CD8-positive, alpha-beta memory T cell (primary cell): Measurements from ENCODE around the gene KIAA0040. TPM values are rescaled to one million over a fixed set of nuclear protein-coding genes. Genes with fewer than 3 reads are reported as not detected.

Experiments
- CTCF ChIA-PET: fragments of 350-600 bp; sonication (Branson Sonifier 250); formaldehyde crosslinking; loops from one replicate; lab custom pipeline; 2021; ENCODE audit warnings: antibody characterized with exemption; lab: Charles Lee
- POLR2A ChIA-PET: fragments of 350-600 bp; sonication (Branson Sonifier 250); formaldehyde crosslinking; loops from one replicate; lab custom pipeline; 2021; ENCODE audit warnings: antibody characterized with exemption; lab: Charles Lee
- DNase-seq, 5 donors: peaks; one replicate each; pipeline versions ENCODE4 v3.0.0 to v3.0.0-alpha.2; 2020 to 2022; ENCODE audit warnings: mixed read lengths in 1 of 5
- H3K27ac ChIP-seq: one replicate; pipeline ENCODE4 v1.7.0; 2013; ENCODE audit warnings: low read depth, mild to moderate bottlenecking, low read length, moderate library complexity
- H3K27me3 ChIP-seq: 2 replicates; pipeline ENCODE4 v1.7.0; 2013; ENCODE audit warnings: low read length, mild to moderate bottlenecking; ENCODE audit not compliant: insufficient read depth, poor library complexity, severe bottlenecking
- H3K36me3 ChIP-seq: 2 replicates; pipeline ENCODE4 v1.7.0; 2013; ENCODE audit warnings: mild to moderate bottlenecking, low read length, moderate library complexity; ENCODE audit not compliant: insufficient read depth
- H3K4me1 ChIP-seq: 2 replicates; pipeline ENCODE4 v1.7.0; 2013; ENCODE audit warnings: mild to moderate bottlenecking, low read length, moderate library complexity; ENCODE audit not compliant: insufficient read depth
- H3K4me3 ChIP-seq: 2 replicates; pipeline ENCODE4 v1.7.0; 2013; ENCODE audit warnings: mild to moderate bottlenecking, low read length
- H3K9me3 ChIP-seq: 2 replicates; pipeline ENCODE4 v1.7.0; 2013; ENCODE audit warnings: mild to moderate bottlenecking, low read length
- H3K27ac Mint-ChIP-seq, 8 donors: one replicate each; pipeline ENCODE4 v1.8.0; 2020 to 2021; ENCODE audit warnings: mixed read lengths in 8 of 8, mild to moderate bottlenecking in 6 of 8, inconsistent platforms in 3 of 8, moderate library complexity in 3 of 8
- H3K27me3 Mint-ChIP-seq, 2 donors: one replicate each; pipeline ENCODE4 v1.8.0; 2020 to 2021; ENCODE audit warnings: mixed read lengths in 2 of 2, mild to moderate bottlenecking in 1 of 2, moderate library complexity in 1 of 2
- H3K36me3 Mint-ChIP-seq, 3 donors: one replicate each; pipeline ENCODE4 v1.8.0; 2020 to 2021; ENCODE audit warnings: mixed read lengths in 3 of 3, inconsistent platforms in 1 of 3, mild to moderate bottlenecking in 1 of 3
- H3K4me1 Mint-ChIP-seq, 3 donors: one replicate each; pipeline ENCODE4 v1.8.0; 2020 to 2021; ENCODE audit warnings: mixed read lengths in 3 of 3, inconsistent platforms in 1 of 3, mild to moderate bottlenecking in 1 of 3
- H3K4me3 Mint-ChIP-seq, 7 donors: one replicate each; pipeline ENCODE4 v1.8.0; 2020 to 2021; ENCODE audit warnings: mixed read lengths in 7 of 7, mild to moderate bottlenecking in 6 of 7, moderate library complexity in 4 of 7, inconsistent platforms in 2 of 7
- H3K9me3 Mint-ChIP-seq, 5 donors: one replicate each; pipeline ENCODE4 v1.8.0; 2020 to 2022; ENCODE audit warnings: mixed read lengths in 5 of 5, mild to moderate bottlenecking in 3 of 5, moderate library complexity in 2 of 5, inconsistent platforms in 1 of 5
- polyA plus RNA-seq: library from polyadenylated mRNA; unstranded; fragments of 300-500 nt; fragmentation: Illumina TruSeq; gene quantifications from one replicate; pipeline ENCODE4 v1.2.3, GENCODE V29; 2021
- total RNA-seq, 2 experiments: library from RNA; stranded (reverse); gene quantifications; one replicate each; pipeline ENCODE4 v1.2.3, GENCODE V29; 2021

KIAA0040 gene
- total and polyA plus RNA-seq, 3 experiments from 2014 or later, result 30.4 to 39.3 (median 31.8) TPM

GRCh38 chr1:175220853-175221556, 28.4 kb upstream of the KIAA0040 start:
- Mint-ChIP-seq H3K27me3 (peaks cover 0 to 2% of the 10 kb centered on the region in 2 donors), H3K9me3 (no peaks in the 10 kb centered on the region), H3K4me3 (no peak overlapping the region), H3K4me1 (peaks cover 5 to 12% (median 6%) of the 10 kb centered on the region in 3 donors), H3K36me3 (no peaks in the 10 kb centered on the region), H3K27ac (no peak overlapping the region)
- Histone ChIP-seq H3K27ac (no peak overlapping the region), H3K27me3 (no peaks in the 10 kb centered on the region), H3K9me3 (no peaks in the 10 kb centered on the region), H3K36me3 (no peaks in the 10 kb centered on the region), H3K4me1 (no peaks in the 10 kb centered on the region), H3K4me3 (no peak overlapping the region)
- CTCF ChIA-PET, result no interaction called here
- DNase-seq, result no peak
- POLR2A ChIA-PET, result no interaction called here

GRCh38 chr1:175219774-175220173, 27.2 kb upstream of the KIAA0040 start:
- Mint-ChIP-seq H3K9me3 (no peaks in the 10 kb centered on the region), H3K27ac (peak overlapping the region in 1 of 8 donors; percentile 15), H3K4me3 (no peak overlapping the region), H3K4me1 (peaks cover 5 to 12% (median 6%) of the 10 kb centered on the region in 3 donors), H3K36me3 (no peaks in the 10 kb centered on the region), H3K27me3 (no peaks in the 10 kb centered on the region)
- H3K4me1 ChIP-seq, result no peaks in the 10 kb centered on the region
- H3K9me3 ChIP-seq, result no peaks in the 10 kb centered on the region
- H3K36me3 ChIP-seq, result no peaks in the 10 kb centered on the region
- H3K4me3 ChIP-seq, result no peak overlapping the region
- H3K27ac ChIP-seq, result no peak overlapping the region
- ChIA-PET CTCF (no interaction called here), POLR2A (no interaction called here)
- H3K27me3 ChIP-seq, result no peaks in the 10 kb centered on the region
- DNase-seq, result no peak

- no peak overlapping the region for H3K4me3 ChIP-seq
- ChIA-PET POLR2A (no interaction called here), CTCF (no interaction called here)
- Mint-ChIP-seq H3K27ac (no peak overlapping the region), H3K27me3 (no peaks in the 10 kb centered on the region), H3K4me3 (no peak overlapping the region), H3K4me1 (peaks cover 6 to 12% (median 7%) of the 10 kb centered on the region in 3 donors), H3K36me3 (no peaks in the 10 kb centered on the region), H3K9me3 (no peaks in the 10 kb centered on the region)
- H3K36me3 ChIP-seq, result no peaks in the 10 kb centered on the region
- no peaks in the 10 kb centered on the region for H3K27me3 ChIP-seq
- H3K4me1 ChIP-seq, result no peaks in the 10 kb centered on the region
- no peaks in the 10 kb centered on the region for H3K9me3 ChIP-seq
- no peak overlapping the region for H3K27ac ChIP-seq
- DNase-seq, result no peak
These were observed 26.3 kb upstream of the KIAA0040 start for GRCh38 chr1:175218786-175219434.

- no peak for DNase-seq
- Histone ChIP-seq H3K27ac (no peak overlapping the region), H3K36me3 (no peaks in the 10 kb centered on the region), H3K4me3 (no peak overlapping the region), H3K9me3 (no peaks in the 10 kb centered on the region), H3K4me1 (peaks cover 2% of the 10 kb centered on the region), H3K27me3 (no peaks in the 10 kb centered on the region)
- Mint-ChIP-seq H3K27me3 (no peaks in the 10 kb centered on the region), H3K9me3 (no peaks in the 10 kb centered on the region), H3K27ac (peak overlapping the region in 1 of 8 donors; percentile 63), H3K36me3 (no peaks in the 10 kb centered on the region), H3K4me1 (peaks cover 10 to 20% (median 17%) of the 10 kb centered on the region in 3 donors), H3K4me3 (no peak overlapping the region)
- POLR2A ChIA-PET, result no interaction called here
- CTCF ChIA-PET, result interaction anchor here (0.8 kb wide), 1 partner anchor 48 kb away, joined by 3 read pairs; no protein-coding TSS in a partner anchor
These were observed 25.4 kb upstream of the KIAA0040 start for GRCh38 chr1:175217721-175218531.

GRCh38 chr1:175216444-175216843, 23.9 kb upstream of the KIAA0040 start:
- peaks cover 17% of the 10 kb centered on the region for H3K4me1 ChIP-seq
- H3K27me3 Mint-ChIP-seq, result no peaks in the 10 kb centered on the region
- no peaks in the 10 kb centered on the region for H3K36me3 Mint-ChIP-seq
- POLR2A ChIA-PET, result no interaction called here
- no peaks in the 10 kb centered on the region for H3K36me3 ChIP-seq
- DNase-seq, result no peak
- H3K27ac Mint-ChIP-seq, result no peak overlapping the region
- H3K9me3 ChIP-seq, result no peaks in the 10 kb centered on the region
- H3K27ac ChIP-seq, result no peak overlapping the region
- no peaks in the 10 kb centered on the region for H3K27me3 ChIP-seq
- no peaks in the 10 kb centered on the region for H3K9me3 Mint-ChIP-seq
- CTCF ChIA-PET, result interaction anchor here (0.9 to 2.4 kb wide), 5 partner anchors 11 to 122 kb away, joined by 3 to 6 read pairs (median 5); no protein-coding TSS in a partner anchor
- H3K4me1 Mint-ChIP-seq, result peaks cover 24 to 35% (median 32%) of the 10 kb centered on the region in 3 donors
- H3K4me3 ChIP-seq, result no peak overlapping the region
- H3K4me3 Mint-ChIP-seq, result no peak overlapping the region

- Mint-ChIP-seq H3K9me3 (no peaks in the 10 kb centered on the region), H3K27ac (peak overlapping the region; percentile 12 to 95 (median 79)), H3K27me3 (no peaks in the 10 kb centered on the region), H3K36me3 (no peaks in the 10 kb centered on the region), H3K4me3 (peak overlapping the region in 3 of 7 donors; percentile 23 to 32 (median 25)), H3K4me1 (peaks cover 62 to 74% (median 68%) of the 10 kb centered on the region in 3 donors)
- CTCF ChIA-PET, result interaction anchor here (1.2 to 1.5 kb wide), 3 partner anchors 20 to 60 kb away, joined by 3 to 5 read pairs (median 3); no protein-coding TSS in a partner anchor
- H3K27me3 ChIP-seq, result no peaks in the 10 kb centered on the region
- H3K27ac ChIP-seq, result no peak overlapping the region
- H3K4me1 ChIP-seq, result peaks cover 61% of the 10 kb centered on the region
- H3K4me3 ChIP-seq, result no peak overlapping the region
- no peak for DNase-seq
- H3K36me3 ChIP-seq, result no peaks in the 10 kb centered on the region
- POLR2A ChIA-PET, result no interaction called here
- H3K9me3 ChIP-seq, result no peaks in the 10 kb centered on the region
These were observed 19.1 kb upstream of the KIAA0040 start for GRCh38 chr1:175211656-175212055.

- Histone ChIP-seq H3K4me3 (no peak overlapping the region), H3K36me3 (no peaks in the 10 kb centered on the region), H3K27ac (no peak overlapping the region), H3K4me1 (peaks cover 61% of the 10 kb centered on the region), H3K9me3 (no peaks in the 10 kb centered on the region), H3K27me3 (no peaks in the 10 kb centered on the region)
- peak overlapping the region in 7 of 8 donors; percentile 73 to 97 (median 94) for H3K27ac Mint-ChIP-seq
- no peaks in the 10 kb centered on the region for H3K27me3 Mint-ChIP-seq
- peaks cover 62 to 80% (median 72%) of the 10 kb centered on the region in 3 donors for H3K4me1 Mint-ChIP-seq
- POLR2A ChIA-PET, result no interaction called here
- DNase-seq, result no peak
- CTCF ChIA-PET, result interaction anchor here (1.4 to 2.9 kb wide), 4 partner anchors 19 to 108 kb away, joined by 3 to 12 read pairs (median 8); partner anchors contain the start of gene KIAA0040
- H3K4me3 Mint-ChIP-seq, result peak overlapping the region in 3 of 7 donors; percentile 9 to 91 (median 86)
- H3K36me3 Mint-ChIP-seq, result no peaks in the 10 kb centered on the region
- H3K9me3 Mint-ChIP-seq, result no peaks in the 10 kb centered on the region
These were observed 18.2 kb upstream of the KIAA0040 start for GRCh38 chr1:175210744-175211143.
